Mesodermal cell (in vitro differentiated cells): ENCODE data around the gene KIAA1671.

Source experiments
- H3K27ac ChIP-seq: 2 replicates; pipeline ENCODE4 v1.7.0; 2013; ENCODE audit warnings: mild to moderate bottlenecking, low read depth, low read length, moderate library complexity; ENCODE audit not compliant: severe bottlenecking
- H3K36me3 ChIP-seq: 2 replicates; pipeline ENCODE4 v1.7.1; 2013; ENCODE audit warnings: mild to moderate bottlenecking, low read length, moderate library complexity; ENCODE audit not compliant: control insufficient read depth, insufficient read depth
- H3K4me1 ChIP-seq: one replicate; pipeline ENCODE4 v1.7.1; 2013; ENCODE audit warnings: mild to moderate bottlenecking, low read length; ENCODE audit not compliant: insufficient read depth, control insufficient read depth, poor library complexity, severe bottlenecking
- H3K4me3 ChIP-seq: 2 replicates; pipeline ENCODE4 v1.7.0; 2013; ENCODE audit warnings: low read length, control low read depth, mild to moderate bottlenecking; ENCODE audit not compliant: insufficient read depth, poor library complexity, severe bottlenecking; ENCODE audit errors: extremely low read depth
- H3K9me3 ChIP-seq: 2 replicates; pipeline ENCODE4 v1.7.1; 2013; ENCODE audit warnings: mild to moderate bottlenecking, low read length, moderate library complexity; ENCODE audit not compliant: control insufficient read depth
- WGBS, 2 experiments: methylation state at CpG; one replicate each; pipeline ENCODE4 v1.1.5; 2013; ENCODE audit warnings: missing lambda C conversion rate in 2 of 2; ENCODE audit not compliant: insufficient coverage in 2 of 2; 5-methylcytosine and 5-hydroxymethylcytosine counted together

The KIAA1671 gene

DNA sequence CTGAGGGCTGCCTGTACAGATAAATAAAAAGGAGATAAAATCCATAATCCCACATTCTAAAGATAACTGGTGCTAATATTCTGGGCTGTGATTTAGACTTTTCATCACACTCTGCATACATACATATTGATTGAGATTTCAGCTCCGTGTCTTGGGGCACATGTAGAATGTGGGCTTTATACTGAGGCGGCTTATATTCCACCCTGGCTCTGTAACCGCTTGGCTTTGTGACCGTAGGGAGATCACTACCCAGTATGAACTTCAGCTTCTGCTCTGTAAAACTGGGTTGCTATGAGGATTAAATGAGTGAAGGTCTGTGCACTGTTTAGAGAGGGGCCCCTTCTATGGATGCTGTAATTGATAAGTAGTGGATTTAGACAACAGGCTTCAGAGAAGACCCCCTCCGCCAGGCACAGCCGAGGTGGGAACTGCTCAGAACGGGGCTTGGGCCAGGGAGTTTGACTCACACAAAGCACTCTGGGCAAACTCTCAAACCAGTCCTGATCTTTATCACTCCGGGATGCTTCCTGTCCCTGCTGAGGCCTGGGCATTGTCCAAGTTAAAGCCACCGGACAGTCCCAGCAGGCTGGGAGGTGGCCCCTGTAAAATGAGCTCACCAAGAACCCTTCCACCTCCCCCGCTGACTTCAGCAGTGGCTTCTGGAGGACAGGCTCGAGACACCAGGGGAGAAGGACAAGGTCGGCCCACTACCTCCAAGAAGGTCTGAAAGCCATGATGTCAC lies 17.2 kb downstream of the KIAA1671 start:
- Histone ChIP-seq H3K36me3 (peaks cover 1% of the 10 kb centered on the region), H3K27ac (peak overlapping the region; percentile 96), H3K9me3 (no peaks in the 10 kb centered on the region), H3K4me3 (no peak overlapping the region), H3K4me1 (peaks cover 45% of the 10 kb centered on the region)
- 50% methylated on average over 8 to 12 of the region's 12 CpGs for WGBS, 2 experiments

DNA sequence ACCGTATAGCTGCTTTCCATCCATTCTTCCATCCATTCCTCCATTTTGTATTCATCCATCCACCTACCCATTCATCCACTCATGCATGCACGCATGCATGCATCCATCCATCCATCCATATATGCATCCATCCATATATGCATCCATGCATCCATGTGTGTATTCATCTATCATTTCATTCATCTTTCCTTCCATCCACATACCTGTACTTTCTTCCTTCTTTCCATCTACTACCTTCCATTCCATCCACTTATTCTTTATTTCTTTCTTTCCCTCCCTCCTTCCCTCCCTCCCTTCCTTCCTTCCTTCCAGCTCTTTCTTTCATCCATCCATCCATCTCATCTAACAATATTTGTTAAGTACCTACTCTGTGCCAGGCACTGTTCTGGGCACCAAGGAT lies 19.9 kb downstream of the KIAA1671 start:
- Histone ChIP-seq H3K4me1 (peaks cover 50% of the 10 kb centered on the region), H3K36me3 (no peaks in the 10 kb centered on the region), H3K27ac (no peak overlapping the region), H3K9me3 (no peaks in the 10 kb centered on the region), H3K4me3 (no peak overlapping the region)
- 99 to 100% methylated on average over 2 of the region's 2 CpGs for WGBS, 2 experiments

GRCh38 chr22:24973872-24974271 lies 21.4 kb downstream of the KIAA1671 start:
- H3K27ac ChIP-seq: no peak overlapping the region
- H3K4me1 ChIP-seq: peaks cover 41% of the 10 kb centered on the region
- WGBS, 2 experiments: 83 to 92% methylated on average over 3 to 5 of the region's 6 CpGs

GRCh38 chr22:24975125-24975640 lies 22.7 kb downstream of the KIAA1671 start:
- Histone ChIP-seq H3K4me3 (no peak overlapping the region), H3K36me3 (no peaks in the 10 kb centered on the region), H3K4me1 (peaks cover 30% of the 10 kb centered on the region), H3K27ac (no peak overlapping the region), H3K9me3 (no peaks in the 10 kb centered on the region)
- 86 to 94% methylated on average over 2 of the region's 5 CpGs for WGBS, 2 experiments

More at GRCh38 chr22:24973872-24974271, 21.4 kb downstream of the KIAA1671 start:
- Histone ChIP-seq H3K36me3 (no peaks in the 10 kb centered on the region), H3K4me3 (no peak overlapping the region), H3K9me3 (no peaks in the 10 kb centered on the region)

- H3K4me1 ChIP-seq: peaks cover 23% of the 10 kb centered on the region
- no peak overlapping the region for H3K4me3 ChIP-seq
- no peaks in the 10 kb centered on the region for H3K9me3 ChIP-seq
- WGBS, 2 experiments: 63 to 68% methylated on average over 9 to 10 of the region's 11 CpGs
- no peaks in the 10 kb centered on the region for H3K36me3 ChIP-seq
- H3K27ac ChIP-seq: peak overlapping the region; percentile 58
Observed at GRCh38 chr22:24975813-24976341, 23.4 kb downstream of the KIAA1671 start.

DNA sequence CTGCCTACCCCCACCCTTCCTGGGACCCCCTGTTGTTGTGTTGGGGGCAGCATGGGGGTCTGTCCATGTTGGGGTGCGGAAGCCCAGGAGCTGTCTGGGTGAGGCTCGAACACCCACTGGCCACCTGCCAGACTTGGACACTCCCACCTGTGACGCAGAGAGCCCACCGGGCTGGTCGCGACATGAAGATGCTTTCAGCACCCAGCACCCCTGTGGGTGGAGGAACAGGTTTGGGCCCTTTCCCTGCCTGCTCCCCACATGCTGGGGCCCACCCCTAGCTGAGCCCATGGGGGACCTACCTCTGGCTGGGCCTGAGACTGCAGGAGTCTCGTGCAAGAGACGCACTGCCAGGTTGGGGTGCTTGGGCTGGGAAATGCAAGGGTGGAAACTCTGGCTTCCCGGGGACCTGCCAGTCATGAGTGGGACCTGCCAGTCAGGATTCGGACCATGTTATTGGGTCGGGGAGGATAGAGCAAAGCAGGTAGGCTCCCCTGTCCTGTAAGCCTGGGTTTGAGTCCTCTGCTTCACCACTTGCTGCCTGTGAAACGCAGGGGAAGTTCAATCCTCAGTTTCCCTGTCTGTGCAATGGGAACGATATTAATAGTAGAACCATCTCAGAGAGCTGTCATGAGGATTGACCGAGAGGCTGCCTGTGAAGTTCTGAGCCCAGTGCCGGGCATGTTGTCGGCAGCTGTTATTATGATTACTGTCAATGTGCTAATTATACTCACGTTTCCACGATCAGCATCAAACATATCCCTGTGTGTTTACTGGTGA lies 24.1 kb downstream of the KIAA1671 start:
- Histone ChIP-seq H3K4me3 (no peak overlapping the region), H3K9me3 (no peaks in the 10 kb centered on the region), H3K4me1 (peaks cover 29% of the 10 kb centered on the region), H3K27ac (peak overlapping the region; percentile 88), H3K36me3 (no peaks in the 10 kb centered on the region)
- 94 to 97% methylated on average over 15 to 18 of the region's 18 CpGs for WGBS, 2 experiments

DNA sequence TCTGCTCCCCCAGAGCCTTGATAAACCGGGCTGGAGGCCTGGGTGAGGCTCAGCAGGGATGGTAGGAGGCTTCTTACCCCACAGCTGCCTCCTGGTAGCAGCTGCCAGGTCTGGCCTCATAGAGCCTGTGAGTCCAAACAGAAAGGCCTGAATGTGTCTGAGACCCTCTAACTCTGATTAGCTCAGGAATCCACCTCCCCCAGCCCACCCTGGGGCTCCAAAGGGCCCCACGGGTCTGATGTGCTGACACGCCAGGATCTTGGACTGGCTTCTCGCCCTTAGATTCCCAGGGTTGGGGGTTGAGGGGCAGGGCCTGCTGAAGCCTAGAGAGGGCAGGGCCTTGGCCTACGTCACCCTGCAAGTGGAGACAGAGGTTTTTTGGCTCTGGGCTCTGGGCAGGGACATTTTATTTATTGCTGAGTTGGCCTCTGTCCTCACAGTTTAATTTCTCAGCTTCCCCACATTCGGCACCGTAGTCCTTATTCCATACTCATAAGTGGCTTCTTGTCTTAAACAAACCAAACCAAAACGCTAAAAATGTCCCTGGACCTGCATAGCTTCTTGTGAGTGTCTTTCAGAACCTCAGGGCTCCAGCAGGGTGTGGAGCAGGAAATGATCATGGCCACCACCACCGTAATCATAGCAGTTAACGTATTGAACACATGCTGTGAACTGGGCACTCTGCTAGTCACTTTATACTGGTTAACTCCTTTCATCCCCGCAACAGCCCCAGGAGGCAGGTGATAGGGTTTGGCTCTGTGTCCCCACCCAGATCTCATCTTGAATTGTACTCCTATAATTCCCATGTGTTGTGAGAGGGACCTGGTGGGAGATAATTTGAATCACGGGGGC lies 25.1 kb downstream of the KIAA1671 start:
- Histone ChIP-seq H3K4me1 (peaks cover 38% of the 10 kb centered on the region), H3K27ac (peak overlapping the region; percentile 88), H3K9me3 (no peaks in the 10 kb centered on the region), H3K4me3 (no peak overlapping the region), H3K36me3 (no peaks in the 10 kb centered on the region)
- 71 to 72% methylated on average over 8 to 9 of the region's 12 CpGs for WGBS, 2 experiments

DNA sequence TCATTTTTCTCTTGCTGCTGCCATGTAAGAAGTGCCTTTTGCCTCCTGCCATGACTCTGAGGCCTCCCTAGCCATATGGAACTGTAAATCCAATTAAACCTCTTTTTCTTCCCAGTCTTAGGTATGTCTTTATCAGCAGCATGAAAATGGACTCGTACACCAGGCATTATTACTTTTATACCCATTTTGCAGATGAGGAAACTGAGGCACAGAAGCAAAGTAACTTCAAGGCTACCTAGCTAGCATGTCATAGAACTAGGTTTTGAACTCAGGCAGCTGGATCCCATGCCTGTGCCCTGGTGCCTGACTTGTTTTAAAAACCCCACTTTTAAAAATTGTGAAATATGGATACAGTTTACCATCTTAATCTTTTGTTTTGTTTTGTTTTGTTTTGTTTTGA lies 25.8 kb downstream of the KIAA1671 start:
- Histone ChIP-seq H3K4me1 (peaks cover 45% of the 10 kb centered on the region), H3K36me3 (no peaks in the 10 kb centered on the region), H3K27ac (peak overlapping the region; percentile 88), H3K4me3 (no peak overlapping the region), H3K9me3 (no peaks in the 10 kb centered on the region)
- 92 to 100% methylated on average over 1 of the region's 1 CpG for WGBS, 2 experiments

DNA sequence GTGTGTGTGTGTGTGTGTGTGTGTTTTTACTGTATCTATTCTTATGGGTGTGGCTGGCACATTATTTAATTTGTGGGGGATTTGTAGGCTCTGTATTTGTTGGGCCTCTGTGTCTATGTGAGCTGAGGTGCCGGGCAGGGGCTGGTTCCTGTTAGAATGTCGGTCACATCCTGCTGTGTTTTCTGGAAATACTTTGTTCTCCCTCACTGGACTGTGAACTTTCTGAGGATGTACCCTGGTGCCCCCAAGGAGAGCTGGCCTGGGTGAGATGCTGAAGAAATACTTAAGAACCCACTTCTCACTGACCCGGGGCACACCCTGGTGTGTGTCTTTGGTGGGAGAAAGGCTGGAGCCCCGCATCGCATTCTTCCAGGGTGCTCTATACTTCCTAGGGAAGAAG lies 28.6 kb downstream of the KIAA1671 start:
- Histone ChIP-seq H3K4me3 (no peak overlapping the region), H3K36me3 (no peaks in the 10 kb centered on the region)
- WGBS, 2 experiments: 87 to 93% methylated on average over 3 to 5 of the region's 5 CpGs

GRCh38 chr22:24981656-24982055 lies 29.1 kb downstream of the KIAA1671 start:
- Histone ChIP-seq H3K4me1 (peaks cover 57% of the 10 kb centered on the region), H3K27ac (no peak overlapping the region), H3K36me3 (no peaks in the 10 kb centered on the region), H3K9me3 (no peaks in the 10 kb centered on the region), H3K4me3 (no peak overlapping the region)
- WGBS, 2 experiments: 91 to 93% methylated on average over 2 to 4 of the region's 6 CpGs

More for the DNA sequence above, 28.6 kb downstream of the KIAA1671 start:
- Histone ChIP-seq H3K27ac (no peak overlapping the region), H3K9me3 (no peaks in the 10 kb centered on the region), H3K4me1 (peaks cover 59% of the 10 kb centered on the region)
